K562 (cell line): ENCODE measurements around the gene BHLHE40. TPM values are rescaled to one million over a fixed set of nuclear protein-coding genes. Genes with fewer than 3 reads are reported as not detected.
A peak's percentile ranks its signal among the peaks of the same experiment; 100 is the strongest.

Experiments used
- ATAC-seq: fragments of 200-7000 bp; cut with Tn5 transposase; 3 replicates; pipeline ENCODE4 v1.9.1; 2020; ENCODE audit warnings: moderate library complexity
- BruUV-seq: library from RNA; stranded (reverse); fragments of 400-500 nt; replicated peaks from 2 replicates; lab custom pipeline; 2021; lab: Mats Ljungman, UMichigan
- CTCF ChIA-PET: fragments of 300-600 bp; formaldehyde crosslinking; extraction: SDS; loops from one replicate; lab custom pipeline; 2021; ENCODE audit warnings: low intra/inter-chr PET ratio; lab: Yijun Ruan, JAX
- POLR2A ChIA-PET: fragments of 300-600, 350-650 bp; sonication (Branson Sonifier 250); formaldehyde crosslinking; extraction: SDS; loops from one replicate; lab custom pipeline; 2021; ENCODE audit warnings: antibody characterized with exemption, inconsistent platforms; lab: Yijun Ruan, JAX
- DNase-seq, 4 experiments: peaks; one replicate each; pipeline versions ENCODE4 v3.0.0 to v3.0.0-alpha.2; 2011 to 2018; ENCODE audit warnings: low spot score in 3 of 4, mixed read lengths in 3 of 4; ENCODE audit errors: extremely low read depth in 1 of 4
- FAIRE-seq: peaks from 2 replicates; lab custom pipeline; 2011; peaks lifted over from hg19 to GRCh38; lab: Jason Lieb, UNC
- H2AFZ ChIP-seq: 2 replicates; pipeline ENCODE4 v1.6.0; 2011; ENCODE audit warnings: low read depth, low read length, control low read depth, inconsistent platforms
- H3K27ac ChIP-seq: fragments of 200-600 bp; 3 replicates; pipeline ENCODE4 v1.8.0; 2011; ENCODE audit warnings: low read depth, mild to moderate bottlenecking, control low read depth, inconsistent platforms, low read length, moderate library complexity, mixed read lengths; ENCODE audit errors: extremely low read depth
- H3K27me3 ChIP-seq, 2 experiments: fragments of 300-600 bp in 1 of 2; 2 replicates in 1 of 2; 3 replicates in 1 of 2; pipeline versions ENCODE4 v1.6.0 to v1.8.0; 2011; ENCODE audit warnings: inconsistent platforms in 2 of 2, low read length in 2 of 2, mild to moderate bottlenecking in 1 of 2, mixed read lengths in 1 of 2, moderate library complexity in 1 of 2; ENCODE audit not compliant: control insufficient read depth in 2 of 2, insufficient read depth in 2 of 2
- H3K36me3 ChIP-seq: fragments of 300-600 bp; 3 replicates; pipeline ENCODE4 v1.8.0; 2011; ENCODE audit warnings: mild to moderate bottlenecking, low read length, inconsistent platforms; ENCODE audit not compliant: control insufficient read depth, insufficient read depth
- H3K4me1 ChIP-seq, 2 experiments: fragments of 200-600 bp in 1 of 2; replicated peaks in 1 of 2; 2 replicates in 1 of 2; 3 replicates in 1 of 2; pipeline versions ENCODE4 v1.5.1 to v1.8.0; 2011; ENCODE audit warnings: inconsistent platforms in 2 of 2, low read length in 2 of 2, mild to moderate bottlenecking in 1 of 2, mixed read lengths in 1 of 2, moderate library complexity in 1 of 2; ENCODE audit not compliant: control insufficient read depth in 2 of 2, insufficient read depth in 2 of 2
- H3K4me2 ChIP-seq: 2 replicates; pipeline ENCODE4 v1.6.1; 2011; ENCODE audit warnings: low read length, control low read depth, inconsistent platforms, mixed read lengths; ENCODE audit not compliant: insufficient read depth
- H3K4me3 ChIP-seq: fragments of 200-600 bp; sonication (generic), shearing (Covaris generic); 2 replicates; pipeline ENCODE4 v1.5.1; 2016; ENCODE audit warnings: control low read depth, inconsistent platforms
- H3K79me2 ChIP-seq: fragments of 200-600 bp; 3 replicates; pipeline ENCODE4 v1.8.0; 2011; ENCODE audit warnings: low read length, inconsistent platforms; ENCODE audit not compliant: control insufficient read depth, insufficient read depth
- H3K9ac ChIP-seq, 2 experiments: 2 replicates each; pipeline versions ENCODE4 v1.6.0 to v1.6.1; 2011; ENCODE audit warnings: low read depth in 2 of 2, low read length in 2 of 2, control low read depth in 1 of 2, inconsistent platforms in 1 of 2, mild to moderate bottlenecking in 1 of 2, mixed read lengths in 1 of 2; ENCODE audit not compliant: insufficient read depth in 1 of 2
- H3K9me1 ChIP-seq: one replicate; pipeline ENCODE4 v1.6.0; 2011; ENCODE audit warnings: inconsistent platforms, mild to moderate bottlenecking, low read length, moderate library complexity; ENCODE audit not compliant: control insufficient read depth, insufficient read depth
- H3K9me3 ChIP-seq: replicated peaks from 2 replicates; pipeline ENCODE4 v1.5.1; 2011; ENCODE audit warnings: low read depth, low read length, inconsistent platforms; ENCODE audit not compliant: control insufficient read depth, insufficient read depth
- H4K20me1 ChIP-seq: replicated peaks from 2 replicates; pipeline ENCODE4 v1.6.1; 2011; ENCODE audit warnings: low read length, inconsistent platforms, mixed read lengths; ENCODE audit not compliant: control insufficient read depth, insufficient read depth
- ASH1L ChIP-seq: fragments of 450-650 bp; IDR thresholded peaks from 2 replicates; pipeline ENCODE4 v1.6.1; 2018; ENCODE audit warnings: borderline replicate concordance, mild to moderate bottlenecking, low read depth; ENCODE audit not compliant: partially characterized antibody
- CBX8 ChIP-seq: fragments of 200-600 bp; sonication (generic); IDR thresholded peaks from 2 replicates; pipeline ENCODE4 v1.6.1; 2012; ENCODE audit warnings: borderline replicate concordance, mixed run types, low read depth, mild to moderate bottlenecking, moderate library complexity, mixed read lengths, low read length, control low read depth, inconsistent platforms; ENCODE audit not compliant: poor library complexity, severe bottlenecking; ENCODE audit errors: extremely low read depth
- FOXK1 ChIP-seq: sonication (generic); formaldehyde crosslinking; IDR thresholded peaks from 2 replicates; pipeline ENCODE4 v1.8.0; 2022; ENCODE audit warnings: missing genetic modification reagents, mild to moderate bottlenecking, borderline replicate concordance
- HDAC1 ChIP-seq, 2 experiments: fragments of 450-650 bp; IDR thresholded peaks; 2 replicates each; pipeline ENCODE4 v1.6.1; 2016 to 2017; ENCODE audit warnings: inconsistent platforms in 1 of 2, mild to moderate bottlenecking in 1 of 2, moderate library complexity in 1 of 2
- HNRNPLL ChIP-seq: fragments of 200-400 bp; formaldehyde crosslinking; IDR thresholded peaks from 2 replicates; pipeline ENCODE4 v1.6.1; 2017; ENCODE audit warnings: low read length, low read depth, mild to moderate bottlenecking; ENCODE audit not compliant: poor library complexity, severe bottlenecking
- MTA1 ChIP-seq: fragments of 450-650 bp; IDR thresholded peaks from 2 replicates; pipeline ENCODE4 v1.6.1; 2017; ENCODE audit warnings: borderline replicate concordance
- SIN3B ChIP-seq: fragments of 450-650 bp; IDR thresholded peaks from 2 replicates; pipeline ENCODE4 v1.6.1; 2017; ENCODE audit warnings: low read depth, mild to moderate bottlenecking, moderate library complexity
- TAF7 ChIP-seq: fragments of 450-650 bp; IDR thresholded peaks from 2 replicates; pipeline ENCODE4 v1.6.1; 2016; ENCODE audit warnings: missing genetic modification characterization, missing compliant biosample characterization
- ZNF217 ChIP-seq: sonication (generic); formaldehyde crosslinking; IDR thresholded peaks from 2 replicates; pipeline ENCODE4 v1.8.0; 2022; ENCODE audit warnings: mild to moderate bottlenecking, missing genetic modification reagents
- ZNF384 ChIP-seq: IDR thresholded peaks from 2 replicates; pipeline ENCODE4 v1.6.1; 2012; ENCODE audit warnings: low read depth, low read length, improper control_type of control experiment
- ZNF445 ChIP-seq: fragments of 250-450 bp; sonication (Bioruptor Pico); IDR thresholded peaks from 2 replicates; pipeline ENCODE4 v1.4.0; 2020; ENCODE audit warnings: low read depth, mild to moderate bottlenecking, moderate library complexity
- ZZZ3 ChIP-seq: fragments of 450-650 bp; IDR thresholded peaks from 2 replicates; pipeline ENCODE4 v1.6.1; 2016; ENCODE audit warnings: antibody characterized with exemption, mild to moderate bottlenecking, moderate library complexity
- WGBS: fragments of 100-300 bp; shearing (Covaris generic); methylation state at CpG from one replicate; pipeline ENCODE4 v1.1.6; 2016; ENCODE audit warnings: low coverage, mixed read lengths; ENCODE audit not compliant: insufficient coverage; ENCODE audit errors: missing lambda C conversion rate; 5-methylcytosine and 5-hydroxymethylcytosine counted together
- in situ Hi-C: fragments of 300-500 bp; cut with MboI; formaldehyde crosslinking; loops from 4 replicates; pipeline ENCODE4 v1.15.0; 2018; ENCODE audit warnings: inconsistent platforms, mixed read lengths
- intact Hi-C: fragments of 100-400 bp; cut with micrococcal nuclease; formaldehyde crosslinking; loops from 2 replicates; pipeline ENCODE4 v1.14.2; 2022
- polyA plus RNA-seq, 8 experiments: library from polyadenylated mRNA; depleted of rRNA in 4 of 8; stranded (reverse) in 5 of 8; unstranded in 3 of 8; fragments of >200 nt; fragmentation: Nextera tagmentation in 2 of 8; fragmentation: Illumina TruSeq in 1 of 8; extraction: Ambion mirVana in 2 of 8; extraction: Trizol in 1 of 8; gene quantifications; 2 replicates each; pipeline versions ENCODE4 v1.2.1 to v1.2.3, GENCODE V29; 2011 to 2014; ENCODE audit warnings: inconsistent platforms in 1 of 8, missing spikeins in 1 of 8
- total RNA-seq, 7 experiments: library from RNA; depleted of rRNA in 6 of 7; stranded (reverse); fragments of >200 nt in 6 of 7; fragmentation: Illumina TruSeq in 2 of 7; extraction: Trizol in 2 of 7; gene quantifications; 2 replicates each; pipeline versions ENCODE4 v1.2.1 to v1.2.3, GENCODE V29; 2011 to 2021; ENCODE audit warnings: low replicate concordance in 1 of 7
- TF ChIP-seq, protein P1 (sequence below): sonication (generic); formaldehyde crosslinking; IDR thresholded peaks from 2 replicates; pipeline ENCODE4 v1.8.1; 2023; ENCODE audit warnings: missing genetic modification reagents, mild to moderate bottlenecking, borderline replicate concordance
- TF ChIP-seq, protein P2 (sequence below): fragments of 450-650 bp; formaldehyde crosslinking; conservative IDR thresholded peaks from 2 replicates; pipeline ENCODE4 v1.4.0; 2022; ENCODE audit warnings: mild to moderate bottlenecking, missing genetic modification characterization

The BHLHE40 gene
- total and polyA plus RNA-seq, 9 of the 15 experiments (the other 6 are each of a cell fraction or from before 2014, with no cell fraction given): 12.0 to 83.9 (median 31.4) TPM

DNA sequence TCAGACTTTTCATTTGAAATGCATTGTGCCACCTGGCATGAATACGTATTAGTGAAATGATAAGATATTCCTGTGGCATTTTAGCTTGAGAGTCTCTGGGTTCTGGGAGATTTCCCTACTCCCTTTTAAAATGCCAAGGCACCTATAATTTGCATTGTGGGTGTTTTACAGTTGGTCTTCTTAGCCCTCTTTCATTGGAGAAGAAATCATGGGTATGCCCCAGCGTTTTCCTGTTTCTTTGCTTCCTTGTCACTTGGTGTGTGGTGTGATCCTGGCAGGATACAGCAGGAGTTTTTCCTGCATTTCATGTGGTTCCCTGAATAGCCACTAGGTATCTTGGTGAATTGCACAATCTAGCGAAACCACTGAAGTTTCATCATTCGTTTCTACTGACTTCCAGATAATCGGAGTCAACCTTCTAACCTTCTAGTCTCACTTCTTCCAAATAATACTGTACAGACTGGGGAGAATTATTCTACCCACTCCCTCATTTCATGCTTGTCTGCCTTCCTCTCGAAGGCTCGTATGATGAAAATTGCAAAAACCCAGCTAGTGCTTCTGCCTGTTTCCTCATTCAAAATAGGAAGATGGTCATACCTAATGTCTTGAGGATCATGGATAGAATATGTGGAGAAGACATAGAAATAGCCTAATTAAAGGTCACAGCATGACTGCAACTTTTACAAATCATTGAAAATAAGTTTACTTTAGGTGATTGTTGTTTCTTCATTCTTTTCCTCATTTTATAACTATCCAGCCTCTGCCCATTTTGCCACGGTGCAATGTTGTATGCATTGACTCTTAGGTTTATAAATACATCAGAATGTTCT lies 2.6 kb downstream of the BHLHE40 start:
- Histone ChIP-seq H3K9me1 (no peaks in the 10 kb centered on the region), H4K20me1 (peaks cover 3% of the 10 kb centered on the region; the same call in 1 of the 2 replicates), H3K4me2 (peak overlapping the region; percentile 98), H3K9ac (peak overlapping the region; percentile 7 to 83; a peak in 3 of 4 replicates), H3K4me3 (peak overlapping the region; percentile 86), H3K27me3 (no peaks in the 10 kb centered on the region), H3K79me2 (peaks cover 72% of the 10 kb centered on the region), H3K27ac (peak overlapping the region; percentile 78), H3K9me3 (no peaks in the 10 kb centered on the region), H3K36me3 (peaks cover 52% of the 10 kb centered on the region), H3K4me1 (peaks cover 49 to 60% of the 10 kb centered on the region in 2 experiments), H2AFZ (no peak overlapping the region; the same call in 1 of the 2 replicates)
- FAIRE-seq (peak; percentile 56), DNase-seq (peak in 2 of 4 experiments; percentile 23 to 68), ATAC-seq (no peak)
- POLR2A ChIA-PET: interaction anchor here (0.6 to 8.1 kb wide), 15 partner anchors 12 to 270 kb away, joined by 3 to 85 read pairs (median 4); no protein-coding TSS in a partner anchor
- CTCF ChIA-PET: interaction anchor here (1.3 to 7.2 kb wide), 4 partner anchors 74 to 270 kb away, joined by 3 to 61 read pairs (median 11); no protein-coding TSS in a partner anchor
- 9% methylated on average over 8 of the region's 8 CpGs for WGBS
- intact Hi-C loops: no loop called here
- in situ Hi-C loops: loop anchor here (5.0 kb wide), 1 partner anchor 35 kb away; no protein-coding TSS in a partner anchor
- BruUV-seq: no TSS peak
- no peak for TF ChIP-seq HNRNPLL
- TF ChIP-seq ZNF384: no peak
- TF ChIP-seq HDAC1 (IDR thresholded peaks at IDR 0.05): peak in 1 of 2 experiments; percentile 33; a peak in 1 of 4 replicates
- TF ChIP-seq, protein P1, sequence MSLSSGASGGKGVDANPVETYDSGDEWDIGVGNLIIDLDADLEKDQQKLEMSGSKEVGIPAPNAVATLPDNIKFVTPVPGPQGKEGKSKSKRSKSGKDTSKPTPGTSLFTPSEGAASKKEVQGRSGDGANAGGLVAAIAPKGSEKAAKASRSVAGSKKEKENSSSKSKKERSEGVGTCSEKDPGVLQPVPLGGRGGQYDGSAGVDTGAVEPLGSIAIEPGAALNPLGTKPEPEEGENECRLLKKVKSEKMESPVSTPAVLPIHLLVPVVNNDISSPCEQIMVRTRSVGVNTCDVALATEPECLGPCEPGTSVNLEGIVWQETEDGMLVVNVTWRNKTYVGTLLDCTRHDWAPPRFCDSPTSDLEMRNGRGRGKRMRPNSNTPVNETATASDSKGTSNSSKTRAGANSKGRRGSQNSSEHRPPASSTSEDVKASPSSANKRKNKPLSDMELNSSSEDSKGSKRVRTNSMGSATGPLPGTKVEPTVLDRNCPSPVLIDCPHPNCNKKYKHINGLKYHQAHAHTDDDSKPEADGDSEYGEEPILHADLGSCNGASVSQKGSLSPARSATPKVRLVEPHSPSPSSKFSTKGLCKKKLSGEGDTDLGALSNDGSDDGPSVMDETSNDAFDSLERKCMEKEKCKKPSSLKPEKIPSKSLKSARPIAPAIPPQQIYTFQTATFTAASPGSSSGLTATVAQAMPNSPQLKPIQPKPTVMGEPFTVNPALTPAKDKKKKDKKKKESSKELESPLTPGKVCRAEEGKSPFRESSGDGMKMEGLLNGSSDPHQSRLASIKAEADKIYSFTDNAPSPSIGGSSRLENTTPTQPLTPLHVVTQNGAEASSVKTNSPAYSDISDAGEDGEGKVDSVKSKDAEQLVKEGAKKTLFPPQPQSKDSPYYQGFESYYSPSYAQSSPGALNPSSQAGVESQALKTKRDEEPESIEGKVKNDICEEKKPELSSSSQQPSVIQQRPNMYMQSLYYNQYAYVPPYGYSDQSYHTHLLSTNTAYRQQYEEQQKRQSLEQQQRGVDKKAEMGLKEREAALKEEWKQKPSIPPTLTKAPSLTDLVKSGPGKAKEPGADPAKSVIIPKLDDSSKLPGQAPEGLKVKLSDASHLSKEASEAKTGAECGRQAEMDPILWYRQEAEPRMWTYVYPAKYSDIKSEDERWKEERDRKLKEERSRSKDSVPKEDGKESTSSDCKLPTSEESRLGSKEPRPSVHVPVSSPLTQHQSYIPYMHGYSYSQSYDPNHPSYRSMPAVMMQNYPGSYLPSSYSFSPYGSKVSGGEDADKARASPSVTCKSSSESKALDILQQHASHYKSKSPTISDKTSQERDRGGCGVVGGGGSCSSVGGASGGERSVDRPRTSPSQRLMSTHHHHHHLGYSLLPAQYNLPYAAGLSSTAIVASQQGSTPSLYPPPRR (CRISPR knock-in tag): no peak
- TF ChIP-seq ZZZ3: no peak
- TF ChIP-seq, protein P2, sequence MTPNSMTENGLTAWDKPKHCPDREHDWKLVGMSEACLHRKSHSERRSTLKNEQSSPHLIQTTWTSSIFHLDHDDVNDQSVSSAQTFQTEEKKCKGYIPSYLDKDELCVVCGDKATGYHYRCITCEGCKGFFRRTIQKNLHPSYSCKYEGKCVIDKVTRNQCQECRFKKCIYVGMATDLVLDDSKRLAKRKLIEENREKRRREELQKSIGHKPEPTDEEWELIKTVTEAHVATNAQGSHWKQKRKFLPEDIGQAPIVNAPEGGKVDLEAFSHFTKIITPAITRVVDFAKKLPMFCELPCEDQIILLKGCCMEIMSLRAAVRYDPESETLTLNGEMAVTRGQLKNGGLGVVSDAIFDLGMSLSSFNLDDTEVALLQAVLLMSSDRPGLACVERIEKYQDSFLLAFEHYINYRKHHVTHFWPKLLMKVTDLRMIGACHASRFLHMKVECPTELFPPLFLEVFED (CRISPR knock-in tag): 0 out of 2 replicates have a peak, but pooled peaks have one; percentile 9
- TF ChIP-seq MTA1: no peak
- TF ChIP-seq ASH1L: no peak
- no peak for TF ChIP-seq CBX8
- no peak for TF ChIP-seq ZNF217 (CRISPR knock-in tag)
- TF ChIP-seq TAF7 (tag): no peak
- no peak for TF ChIP-seq SIN3B
- TF ChIP-seq ZNF445 (CRISPR knock-in tag): no peak
- no peak for TF ChIP-seq FOXK1 (CRISPR knock-in tag)
